ENCODE results near the gene FLVCR2. TPM values are rescaled to one million over a fixed set of nuclear protein-coding genes. Genes with fewer than 3 reads are reported as not detected.

The FLVCR2 gene
- total RNA-seq, 1 experiment from 2014 or later = 6.6 TPM

DNA sequence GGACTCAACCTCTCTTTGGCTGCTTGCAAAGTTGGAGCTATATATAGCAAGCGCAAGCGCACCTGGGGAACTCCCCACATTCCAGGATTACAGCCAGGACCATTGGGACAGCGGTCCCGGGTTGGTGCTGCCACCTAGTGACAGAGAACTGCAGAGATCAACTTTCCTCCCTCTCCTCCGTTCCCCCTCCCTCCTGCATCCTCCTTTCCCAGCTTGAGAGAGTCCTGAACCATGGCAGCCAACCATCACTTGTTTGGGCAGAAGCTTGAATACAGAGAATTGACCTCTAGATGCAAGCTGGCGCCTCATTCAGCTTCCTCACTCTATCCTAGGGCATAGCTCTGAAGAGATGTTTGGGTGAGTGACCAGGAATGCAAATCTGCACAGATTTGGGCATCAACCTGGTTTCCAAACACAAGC, 17.4 kb upstream of the FLVCR2 start (continued):
- TF ChIP-seq, protein P1, sequence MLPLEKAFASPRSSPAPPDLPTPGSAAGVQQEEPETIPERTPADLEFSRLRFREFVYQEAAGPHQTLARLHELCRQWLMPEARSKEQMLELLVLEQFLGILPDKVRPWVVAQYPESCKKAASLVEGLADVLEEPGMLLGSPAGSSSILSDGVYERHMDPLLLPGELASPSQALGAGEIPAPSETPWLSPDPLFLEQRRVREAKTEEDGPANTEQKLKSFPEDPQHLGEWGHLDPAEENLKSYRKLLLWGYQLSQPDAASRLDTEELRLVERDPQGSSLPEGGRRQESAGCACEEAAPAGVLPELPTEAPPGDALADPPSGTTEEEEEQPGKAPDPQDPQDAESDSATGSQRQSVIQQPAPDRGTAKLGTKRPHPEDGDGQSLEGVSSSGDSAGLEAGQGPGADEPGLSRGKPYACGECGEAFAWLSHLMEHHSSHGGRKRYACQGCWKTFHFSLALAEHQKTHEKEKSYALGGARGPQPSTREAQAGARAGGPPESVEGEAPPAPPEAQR (CRISPR knock-in tag; IDR thresholded peaks at IDR 0.05) = no peak
- TF ChIP-seq, protein P2, sequence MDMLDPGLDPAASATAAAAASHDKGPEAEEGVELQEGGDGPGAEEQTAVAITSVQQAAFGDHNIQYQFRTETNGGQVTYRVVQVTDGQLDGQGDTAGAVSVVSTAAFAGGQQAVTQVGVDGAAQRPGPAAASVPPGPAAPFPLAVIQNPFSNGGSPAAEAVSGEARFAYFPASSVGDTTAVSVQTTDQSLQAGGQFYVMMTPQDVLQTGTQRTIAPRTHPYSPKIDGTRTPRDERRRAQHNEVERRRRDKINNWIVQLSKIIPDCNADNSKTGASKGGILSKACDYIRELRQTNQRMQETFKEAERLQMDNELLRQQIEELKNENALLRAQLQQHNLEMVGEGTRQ (CRISPR knock-in tag; IDR thresholded peaks at IDR 0.05) = no peak
- TF ChIP-seq, protein P3, sequence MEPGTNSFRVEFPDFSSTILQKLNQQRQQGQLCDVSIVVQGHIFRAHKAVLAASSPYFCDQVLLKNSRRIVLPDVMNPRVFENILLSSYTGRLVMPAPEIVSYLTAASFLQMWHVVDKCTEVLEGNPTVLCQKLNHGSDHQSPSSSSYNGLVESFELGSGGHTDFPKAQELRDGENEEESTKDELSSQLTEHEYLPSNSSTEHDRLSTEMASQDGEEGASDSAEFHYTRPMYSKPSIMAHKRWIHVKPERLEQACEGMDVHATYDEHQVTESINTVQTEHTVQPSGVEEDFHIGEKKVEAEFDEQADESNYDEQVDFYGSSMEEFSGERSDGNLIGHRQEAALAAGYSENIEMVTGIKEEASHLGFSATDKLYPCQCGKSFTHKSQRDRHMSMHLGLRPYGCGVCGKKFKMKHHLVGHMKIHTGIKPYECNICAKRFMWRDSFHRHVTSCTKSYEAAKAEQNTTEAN (CRISPR knock-in tag; IDR thresholded peaks at IDR 0.05) = no peak
- TF ChIP-seq CBFB (CRISPR knock-in tag; IDR thresholded peaks at IDR 0.05; ENCODE audit: low read depth) (no peak), SP1 (CRISPR knock-in tag; conservative IDR thresholded peaks at IDR 0.05) (0 out of 2 replicates have a peak, but pooled peaks have one; percentile 21), ZNF396 (CRISPR knock-in tag; IDR thresholded peaks at IDR 0.05; ENCODE audit: borderline replicate concordance) (no peak), ZNF263 (CRISPR knock-in tag; IDR thresholded peaks at IDR 0.05; ENCODE audit: low read depth) (no peak), SMAD3 (CRISPR knock-in tag; IDR thresholded peaks at IDR 0.05; ENCODE audit: borderline replicate concordance) (no peak), ZNF138 (CRISPR knock-in tag; conservative IDR thresholded peaks at IDR 0.05) (no peak), GABPB1 (CRISPR knock-in tag; IDR thresholded peaks at IDR 0.05) (peak; percentile 11; the same call in 1 of the 2 replicates), ZNF317 (CRISPR knock-in tag; IDR thresholded peaks at IDR 0.05; ENCODE audit: borderline replicate concordance, low read depth) (no peak), SMAD4 (CRISPR knock-in tag; IDR thresholded peaks at IDR 0.05) (no peak), KAT7 (CRISPR knock-in tag; IDR thresholded peaks at IDR 0.05; ENCODE audit: borderline replicate concordance) (no peak), IRF2 (CRISPR knock-in tag; IDR thresholded peaks at IDR 0.05; ENCODE audit: borderline replicate concordance, low read depth) (no peak), TEAD4 (CRISPR knock-in tag; IDR thresholded peaks at IDR 0.05) (no peak), JUN (CRISPR knock-in tag; IDR thresholded peaks at IDR 0.05) (no peak), ZNF671 (CRISPR knock-in tag; IDR thresholded peaks at IDR 0.05) (no peak), TEAD1 (CRISPR knock-in tag; IDR thresholded peaks at IDR 0.05) (peak; percentile 50; the same call in 1 of the 2 replicates), SOX15 (CRISPR knock-in tag; IDR thresholded peaks at IDR 0.05) (no peak), TP53 (CRISPR knock-in tag; IDR thresholded peaks at IDR 0.05) (no peak)
- TF ChIP-seq, protein P4, sequence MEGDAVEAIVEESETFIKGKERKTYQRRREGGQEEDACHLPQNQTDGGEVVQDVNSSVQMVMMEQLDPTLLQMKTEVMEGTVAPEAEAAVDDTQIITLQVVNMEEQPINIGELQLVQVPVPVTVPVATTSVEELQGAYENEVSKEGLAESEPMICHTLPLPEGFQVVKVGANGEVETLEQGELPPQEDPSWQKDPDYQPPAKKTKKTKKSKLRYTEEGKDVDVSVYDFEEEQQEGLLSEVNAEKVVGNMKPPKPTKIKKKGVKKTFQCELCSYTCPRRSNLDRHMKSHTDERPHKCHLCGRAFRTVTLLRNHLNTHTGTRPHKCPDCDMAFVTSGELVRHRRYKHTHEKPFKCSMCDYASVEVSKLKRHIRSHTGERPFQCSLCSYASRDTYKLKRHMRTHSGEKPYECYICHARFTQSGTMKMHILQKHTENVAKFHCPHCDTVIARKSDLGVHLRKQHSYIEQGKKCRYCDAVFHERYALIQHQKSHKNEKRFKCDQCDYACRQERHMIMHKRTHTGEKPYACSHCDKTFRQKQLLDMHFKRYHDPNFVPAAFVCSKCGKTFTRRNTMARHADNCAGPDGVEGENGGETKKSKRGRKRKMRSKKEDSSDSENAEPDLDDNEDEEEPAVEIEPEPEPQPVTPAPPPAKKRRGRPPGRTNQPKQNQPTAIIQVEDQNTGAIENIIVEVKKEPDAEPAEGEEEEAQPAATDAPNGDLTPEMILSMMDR (IDR thresholded peaks at IDR 0.05) = peak; percentile 68
- TF ChIP-seq, protein P5, sequence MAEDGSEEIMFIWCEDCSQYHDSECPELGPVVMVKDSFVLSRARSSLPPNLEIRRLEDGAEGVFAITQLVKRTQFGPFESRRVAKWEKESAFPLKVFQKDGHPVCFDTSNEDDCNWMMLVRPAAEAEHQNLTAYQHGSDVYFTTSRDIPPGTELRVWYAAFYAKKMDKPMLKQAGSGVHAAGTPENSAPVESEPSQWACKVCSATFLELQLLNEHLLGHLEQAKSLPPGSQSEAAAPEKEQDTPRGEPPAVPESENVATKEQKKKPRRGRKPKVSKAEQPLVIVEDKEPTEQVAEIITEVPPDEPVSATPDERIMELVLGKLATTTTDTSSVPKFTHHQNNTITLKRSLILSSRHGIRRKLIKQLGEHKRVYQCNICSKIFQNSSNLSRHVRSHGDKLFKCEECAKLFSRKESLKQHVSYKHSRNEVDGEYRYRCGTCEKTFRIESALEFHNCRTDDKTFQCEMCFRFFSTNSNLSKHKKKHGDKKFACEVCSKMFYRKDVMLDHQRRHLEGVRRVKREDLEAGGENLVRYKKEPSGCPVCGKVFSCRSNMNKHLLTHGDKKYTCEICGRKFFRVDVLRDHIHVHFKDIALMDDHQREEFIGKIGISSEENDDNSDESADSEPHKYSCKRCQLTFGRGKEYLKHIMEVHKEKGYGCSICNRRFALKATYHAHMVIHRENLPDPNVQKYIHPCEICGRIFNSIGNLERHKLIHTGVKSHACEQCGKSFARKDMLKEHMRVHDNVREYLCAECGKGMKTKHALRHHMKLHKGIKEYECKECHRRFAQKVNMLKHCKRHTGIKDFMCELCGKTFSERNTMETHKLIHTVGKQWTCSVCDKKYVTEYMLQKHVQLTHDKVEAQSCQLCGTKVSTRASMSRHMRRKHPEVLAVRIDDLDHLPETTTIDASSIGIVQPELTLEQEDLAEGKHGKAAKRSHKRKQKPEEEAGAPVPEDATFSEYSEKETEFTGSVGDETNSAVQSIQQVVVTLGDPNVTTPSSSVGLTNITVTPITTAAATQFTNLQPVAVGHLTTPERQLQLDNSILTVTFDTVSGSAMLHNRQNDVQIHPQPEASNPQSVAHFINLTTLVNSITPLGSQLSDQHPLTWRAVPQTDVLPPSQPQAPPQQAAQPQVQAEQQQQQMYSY (CRISPR knock-in tag; IDR thresholded peaks at IDR 0.05) = no peak
- TF ChIP-seq, protein P6, sequence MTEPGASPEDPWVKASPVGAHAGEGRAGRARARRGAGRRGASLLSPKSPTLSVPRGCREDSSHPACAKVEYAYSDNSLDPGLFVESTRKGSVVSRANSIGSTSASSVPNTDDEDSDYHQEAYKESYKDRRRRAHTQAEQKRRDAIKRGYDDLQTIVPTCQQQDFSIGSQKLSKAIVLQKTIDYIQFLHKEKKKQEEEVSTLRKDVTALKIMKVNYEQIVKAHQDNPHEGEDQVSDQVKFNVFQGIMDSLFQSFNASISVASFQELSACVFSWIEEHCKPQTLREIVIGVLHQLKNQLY (CRISPR knock-in tag; IDR thresholded peaks at IDR 0.05) = no peak
- TF ChIP-seq, protein P7, sequence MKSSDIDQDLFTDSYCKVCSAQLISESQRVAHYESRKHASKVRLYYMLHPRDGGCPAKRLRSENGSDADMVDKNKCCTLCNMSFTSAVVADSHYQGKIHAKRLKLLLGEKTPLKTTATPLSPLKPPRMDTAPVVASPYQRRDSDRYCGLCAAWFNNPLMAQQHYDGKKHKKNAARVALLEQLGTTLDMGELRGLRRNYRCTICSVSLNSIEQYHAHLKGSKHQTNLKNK (CRISPR knock-in tag; IDR thresholded peaks at IDR 0.05) = no peak
